Left renal pelvis (tissue), 4 donors: ENCODE data around the gene FOS. TPM values are rescaled to one million over a fixed set of nuclear protein-coding genes. Genes with fewer than 3 reads are reported as not detected.
"Not testable (repeated sequence)": the region's sequence is repeated elsewhere in the genome, so short reads cannot be mapped to it uniquely, and the experiment has no call there.

ENCODE experiments used
- DNase-seq, 4 donors: peaks; one replicate each; pipeline ENCODE4 v3.0.0-alpha.2; 2013; ENCODE audit warnings: low read depth in 4 of 4, low spot score in 3 of 4
- polyA plus RNA-seq, 4 donors: library from polyadenylated mRNA; unstranded; fragments of 120-200 nt; gene quantifications; one replicate each; pipeline ENCODE4 v1.2.1, GENCODE V29; 2013; ENCODE audit not compliant: insufficient read length in 4 of 4

FOS gene
- polyA plus RNA-seq, 4 donors: 57.8 to 7,570 (median 105) TPM

GRCh38 chr14:75274899-75275569, 3.6 kb upstream of the FOS start:
- no peak for DNase-seq

GRCh38 chr14:75275598-75275997, 3.0 kb upstream of the FOS start:
- DNase-seq: no peak

GRCh38 chr14:75277008-75277814, 1.4 kb upstream of the FOS start:
- peak in 1 of 4 donors; percentile 85 for DNase-seq

GRCh38 chr14:75277815-75278421, 710 bp upstream of the FOS start:
- no peak for DNase-seq

GRCh38 chr14:75279153-75279762, 630 bp downstream of the FOS start:
- no peak for DNase-seq

GRCh38 chr14:75279763-75280290, 1.2 kb downstream of the FOS start:
- no peak for DNase-seq

GRCh38 chr14:75280291-75280830, 1.7 kb downstream of the FOS start:
- DNase-seq: no peak

- no peak for DNase-seq
Observed at GRCh38 chr14:75280831-75281653, 2.4 kb downstream of the FOS start.

- DNase-seq: no peak
Observed at GRCh38 chr14:75281654-75282019, 3.0 kb downstream of the FOS start.

GRCh38 chr14:75282170-75282554, 3.5 kb downstream of the FOS start:
- no peak for DNase-seq

GRCh38 chr14:75282555-75283161, 4.0 kb downstream of the FOS start:
- not testable (repeated sequence) for DNase-seq

- no peak for DNase-seq
Observed at GRCh38 chr14:75283162-75283832, 4.7 kb downstream of the FOS start.

- DNase-seq: no peak
Observed at GRCh38 chr14:75283833-75284563, 5.4 kb downstream of the FOS start.

GRCh38 chr14:75285331-75285730, 6.7 kb downstream of the FOS start:
- no peak for DNase-seq

- DNase-seq: no peak
Observed at GRCh38 chr14:75286313-75286712, 7.7 kb downstream of the FOS start.

- DNase-seq: no peak
Observed at GRCh38 chr14:75289840-75290388, 11.3 kb downstream of the FOS start.

GRCh38 chr14:75290851-75291250, 12.2 kb downstream of the FOS start:
- no peak for DNase-seq

- no peak for DNase-seq
Observed at GRCh38 chr14:75291331-75291730, 12.7 kb downstream of the FOS start.
